GM18909 (cell line): Measurements from ENCODE around the gene FITM1.
"Not testable (repeated sequence)": the region's sequence is repeated elsewhere in the genome, so short reads cannot be mapped to it uniquely, and the experiment has no call there.

ENCODE experiments used
- ATAC-seq: cut with Tn5 transposase; IDR thresholded peaks from one replicate; pipeline ENCODE4 v1.9.1; 2021; ENCODE audit warnings: mild to moderate bottlenecking; ENCODE audit not compliant: unreplicated experiment, poor library complexity

The FITM1 gene

GRCh38 chr14:24096545-24097181 is 33.8 kb upstream of the FITM1 start:
- ATAC-seq = no peak

- no peak for ATAC-seq
Measured at GRCh38 chr14:24098229-24098926, 32.1 kb upstream of the FITM1 start.

- no peak for ATAC-seq
Measured at GRCh38 chr14:24098927-24099813, 31.3 kb upstream of the FITM1 start.

GRCh38 chr14:24100197-24100981 is 30.1 kb upstream of the FITM1 start:
- no peak for ATAC-seq

GRCh38 chr14:24100982-24101494 is 29.4 kb upstream of the FITM1 start:
- no peak for ATAC-seq

GRCh38 chr14:24102357-24103048 is 28.0 kb upstream of the FITM1 start:
- no peak for ATAC-seq

- no peak for ATAC-seq
Measured at GRCh38 chr14:24103451-24103850, 27.0 kb upstream of the FITM1 start.

- not testable (repeated sequence) for ATAC-seq
Measured at GRCh38 chr14:24105609-24106239, 24.7 kb upstream of the FITM1 start.

- ATAC-seq = no peak
Measured at GRCh38 chr14:24106672-24107271, 23.7 kb upstream of the FITM1 start.

GRCh38 chr14:24108336-24108874 is 22.1 kb upstream of the FITM1 start:
- ATAC-seq = peak; percentile 36

GRCh38 chr14:24110060-24110459 is 20.4 kb upstream of the FITM1 start:
- no peak for ATAC-seq

GRCh38 chr14:24110523-24110922 is 19.9 kb upstream of the FITM1 start:
- no peak for ATAC-seq

GRCh38 chr14:24113379-24113800 is 17.1 kb upstream of the FITM1 start:
- ATAC-seq = peak; percentile 0

GRCh38 chr14:24113801-24114531 is 16.5 kb upstream of the FITM1 start:
- ATAC-seq = peak; percentile 37

GRCh38 chr14:24114532-24115421 is 15.7 kb upstream of the FITM1 start, which contains the start of the genes DCAF11 and NRL:
Gene DCAF11 (plus strand): TSS chr14:24114777. CDS start chr14:24115595, 818 bp downstream.
Gene NRL (minus strand): TSS chr14:24114949. CDS start chr14:24082848, 32,101 bp downstream.
- peak; percentile 87 for ATAC-seq

- no peak for ATAC-seq
Measured at GRCh38 chr14:24115422-24116127, 14.9 kb upstream of the FITM1 start.
